ENCODE measurements around the gene FBXO48.

Gene FBXO48

GRCh38 chr2:68423966-68424650, 43.0 kb downstream of the FBXO48 start:
- peak overlapping the region; percentile 11 for H3K4me3 ChIP-seq (ENCODE audit: low read length, poor library complexity, severe bottlenecking)
- no peaks in the 10 kb centered on the region for H3K9me2 ChIP-seq (replicated peaks; ENCODE audit: low read depth, low read length)
- H2AFZ ChIP-seq (ENCODE audit: low read length) = peak overlapping the region; percentile 60; the same call in 1 of the 2 replicates
- TF ChIP-seq, protein P1, sequence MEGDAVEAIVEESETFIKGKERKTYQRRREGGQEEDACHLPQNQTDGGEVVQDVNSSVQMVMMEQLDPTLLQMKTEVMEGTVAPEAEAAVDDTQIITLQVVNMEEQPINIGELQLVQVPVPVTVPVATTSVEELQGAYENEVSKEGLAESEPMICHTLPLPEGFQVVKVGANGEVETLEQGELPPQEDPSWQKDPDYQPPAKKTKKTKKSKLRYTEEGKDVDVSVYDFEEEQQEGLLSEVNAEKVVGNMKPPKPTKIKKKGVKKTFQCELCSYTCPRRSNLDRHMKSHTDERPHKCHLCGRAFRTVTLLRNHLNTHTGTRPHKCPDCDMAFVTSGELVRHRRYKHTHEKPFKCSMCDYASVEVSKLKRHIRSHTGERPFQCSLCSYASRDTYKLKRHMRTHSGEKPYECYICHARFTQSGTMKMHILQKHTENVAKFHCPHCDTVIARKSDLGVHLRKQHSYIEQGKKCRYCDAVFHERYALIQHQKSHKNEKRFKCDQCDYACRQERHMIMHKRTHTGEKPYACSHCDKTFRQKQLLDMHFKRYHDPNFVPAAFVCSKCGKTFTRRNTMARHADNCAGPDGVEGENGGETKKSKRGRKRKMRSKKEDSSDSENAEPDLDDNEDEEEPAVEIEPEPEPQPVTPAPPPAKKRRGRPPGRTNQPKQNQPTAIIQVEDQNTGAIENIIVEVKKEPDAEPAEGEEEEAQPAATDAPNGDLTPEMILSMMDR (conservative IDR thresholded peaks at IDR 0.05; ENCODE audit: low read length) = no peak
- no peak for TF ChIP-seq EZH2phosphoT487 (IDR thresholded peaks at IDR 0.05; ENCODE audit: borderline replicate concordance)
- H3K9me3 ChIP-seq (ENCODE audit: insufficient read depth, low read depth, low read length) = no peaks in the 10 kb centered on the region
- H3K36me3 ChIP-seq (ENCODE audit: insufficient read depth, low read length) = no peaks in the 10 kb centered on the region
- no peaks in the 10 kb centered on the region for H3K79me2 ChIP-seq (ENCODE audit: insufficient read depth, low read length)
- H3K27me3 ChIP-seq (ENCODE audit: insufficient read depth, low read length, poor library complexity, severe bottlenecking) = no peaks in the 10 kb centered on the region
- H4K20me1 ChIP-seq (ENCODE audit: insufficient read depth, low read length, poor library complexity, severe bottlenecking) = no peaks in the 10 kb centered on the region
- H3K9ac ChIP-seq (ENCODE audit: low read depth, low read length, poor library complexity, severe bottlenecking) = no peak overlapping the region
- H3K4me2 ChIP-seq (ENCODE audit: low read depth, low read length, poor library complexity, severe bottlenecking) = peak overlapping the region; percentile 53
- peaks cover 46% of the 10 kb centered on the region for H3K4me1 ChIP-seq (ENCODE audit: insufficient read depth, low read length, poor library complexity, severe bottlenecking)
- H3F3A ChIP-seq (ENCODE audit: low read depth) = no peaks in the 10 kb centered on the region

GRCh38 chr2:68420254-68420910, 46.7 kb downstream of the FBXO48 start:
- peak overlapping the region; percentile 25 for H3K4me2 ChIP-seq (ENCODE audit: low read depth, low read length, poor library complexity, severe bottlenecking)
- H3K79me2 ChIP-seq (ENCODE audit: insufficient read depth, low read length) = no peaks in the 10 kb centered on the region
- H2AFZ ChIP-seq (ENCODE audit: low read length) = peak overlapping the region; percentile 34; the same call in 1 of the 2 replicates
- TF ChIP-seq, protein P1 (conservative IDR thresholded peaks at IDR 0.05; ENCODE audit: low read length) = no peak
- TF ChIP-seq EZH2phosphoT487 (IDR thresholded peaks at IDR 0.05; ENCODE audit: borderline replicate concordance) = no peak
- no peaks in the 10 kb centered on the region for H4K20me1 ChIP-seq (ENCODE audit: insufficient read depth, low read length, poor library complexity, severe bottlenecking)
- H3K9me3 ChIP-seq (ENCODE audit: insufficient read depth, low read depth, low read length) = no peaks in the 10 kb centered on the region
- no peak overlapping the region for H3K4me3 ChIP-seq (ENCODE audit: low read length, poor library complexity, severe bottlenecking)
- H3K9me2 ChIP-seq (replicated peaks; ENCODE audit: low read depth, low read length) = no peaks in the 10 kb centered on the region
- H3F3A ChIP-seq (ENCODE audit: low read depth) = no peaks in the 10 kb centered on the region
- H3K4me1 ChIP-seq (ENCODE audit: insufficient read depth, low read length, poor library complexity, severe bottlenecking) = peaks cover 57% of the 10 kb centered on the region
- no peaks in the 10 kb centered on the region for H3K36me3 ChIP-seq (ENCODE audit: insufficient read depth, low read length)
- no peaks in the 10 kb centered on the region for H3K27me3 ChIP-seq (ENCODE audit: insufficient read depth, low read length, poor library complexity, severe bottlenecking)
- peak overlapping the region; percentile 34 for H3K9ac ChIP-seq (ENCODE audit: low read depth, low read length, poor library complexity, severe bottlenecking)

GRCh38 chr2:68418855-68419254, 48.2 kb downstream of the FBXO48 start:
- no peaks in the 10 kb centered on the region for H3K36me3 ChIP-seq (ENCODE audit: insufficient read depth, low read length)
- peak overlapping the region; percentile 41 for H3K4me2 ChIP-seq (ENCODE audit: low read depth, low read length, poor library complexity, severe bottlenecking)
- no peaks in the 10 kb centered on the region for H3K9me3 ChIP-seq (ENCODE audit: insufficient read depth, low read depth, low read length)
- peak overlapping the region; percentile 55 for H3K9ac ChIP-seq (ENCODE audit: low read depth, low read length, poor library complexity, severe bottlenecking)
- peak overlapping the region; percentile 35 for H2AFZ ChIP-seq (ENCODE audit: low read length)
- no peaks in the 10 kb centered on the region for H3F3A ChIP-seq (ENCODE audit: low read depth)
- H3K4me3 ChIP-seq (ENCODE audit: low read length, poor library complexity, severe bottlenecking) = no peak overlapping the region
- H3K79me2 ChIP-seq (ENCODE audit: insufficient read depth, low read length) = no peaks in the 10 kb centered on the region
- TF ChIP-seq EZH2phosphoT487 (IDR thresholded peaks at IDR 0.05; ENCODE audit: borderline replicate concordance) = no peak
- TF ChIP-seq, protein P1 (conservative IDR thresholded peaks at IDR 0.05; ENCODE audit: low read length) = peak; percentile 27; the same call in 1 of the 2 replicates
- H4K20me1 ChIP-seq (ENCODE audit: insufficient read depth, low read length, poor library complexity, severe bottlenecking) = no peaks in the 10 kb centered on the region
- no peaks in the 10 kb centered on the region for H3K27me3 ChIP-seq (ENCODE audit: insufficient read depth, low read length, poor library complexity, severe bottlenecking)
- H3K4me1 ChIP-seq (ENCODE audit: insufficient read depth, low read length, poor library complexity, severe bottlenecking) = peaks cover 49% of the 10 kb centered on the region
- no peaks in the 10 kb centered on the region for H3K9me2 ChIP-seq (replicated peaks; ENCODE audit: low read depth, low read length)
